ENCODE data around the gene GRAMD2A. TPM values are rescaled to one million over a fixed set of nuclear protein-coding genes. Genes with fewer than 3 reads are reported as not detected.

GRAMD2A gene
- total RNA-seq, 1 donor from 2014 or later, result not detected

DNA sequence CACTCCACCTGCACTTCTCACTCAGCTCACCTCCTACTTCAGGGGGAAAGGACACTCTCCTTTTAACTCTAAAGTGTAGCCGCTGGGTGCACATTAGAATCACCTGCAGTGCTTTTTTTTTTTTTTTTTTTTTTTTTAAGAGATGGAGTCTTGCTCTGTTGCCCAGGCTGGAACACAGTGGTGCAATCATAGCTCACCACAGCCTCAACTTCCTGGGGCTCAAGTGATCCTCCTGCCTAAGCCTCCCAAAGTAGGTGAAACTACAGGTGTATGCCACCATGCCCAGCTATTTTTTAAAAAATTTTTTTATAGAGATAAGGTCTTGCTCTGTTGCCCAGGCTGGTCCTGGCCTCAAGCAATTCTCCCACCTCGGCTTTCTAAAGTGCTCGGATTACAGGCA lies 20.8 kb downstream of the GRAMD2A start:
- peak in 1 of 2 donors; percentile 7 for DNase-seq (ENCODE audit: low spot score in 2 of 2)
- Histone ChIP-seq H3K36me3 (no peaks in the 10 kb centered on the region), H3K27me3 (no peaks in the 10 kb centered on the region), H3K9me3 (no peaks in the 10 kb centered on the region), H3K27ac (no peak overlapping the region), H3K4me1 (peaks cover 9 to 10% of the 10 kb centered on the region in 2 donors), H3K4me3 (no peak overlapping the region)
- TF ChIP-seq, protein P1, sequence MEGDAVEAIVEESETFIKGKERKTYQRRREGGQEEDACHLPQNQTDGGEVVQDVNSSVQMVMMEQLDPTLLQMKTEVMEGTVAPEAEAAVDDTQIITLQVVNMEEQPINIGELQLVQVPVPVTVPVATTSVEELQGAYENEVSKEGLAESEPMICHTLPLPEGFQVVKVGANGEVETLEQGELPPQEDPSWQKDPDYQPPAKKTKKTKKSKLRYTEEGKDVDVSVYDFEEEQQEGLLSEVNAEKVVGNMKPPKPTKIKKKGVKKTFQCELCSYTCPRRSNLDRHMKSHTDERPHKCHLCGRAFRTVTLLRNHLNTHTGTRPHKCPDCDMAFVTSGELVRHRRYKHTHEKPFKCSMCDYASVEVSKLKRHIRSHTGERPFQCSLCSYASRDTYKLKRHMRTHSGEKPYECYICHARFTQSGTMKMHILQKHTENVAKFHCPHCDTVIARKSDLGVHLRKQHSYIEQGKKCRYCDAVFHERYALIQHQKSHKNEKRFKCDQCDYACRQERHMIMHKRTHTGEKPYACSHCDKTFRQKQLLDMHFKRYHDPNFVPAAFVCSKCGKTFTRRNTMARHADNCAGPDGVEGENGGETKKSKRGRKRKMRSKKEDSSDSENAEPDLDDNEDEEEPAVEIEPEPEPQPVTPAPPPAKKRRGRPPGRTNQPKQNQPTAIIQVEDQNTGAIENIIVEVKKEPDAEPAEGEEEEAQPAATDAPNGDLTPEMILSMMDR (IDR thresholded peaks at IDR 0.05), result no peak
- intact Hi-C loops (cut with DNase I), result no loop called here

DNA sequence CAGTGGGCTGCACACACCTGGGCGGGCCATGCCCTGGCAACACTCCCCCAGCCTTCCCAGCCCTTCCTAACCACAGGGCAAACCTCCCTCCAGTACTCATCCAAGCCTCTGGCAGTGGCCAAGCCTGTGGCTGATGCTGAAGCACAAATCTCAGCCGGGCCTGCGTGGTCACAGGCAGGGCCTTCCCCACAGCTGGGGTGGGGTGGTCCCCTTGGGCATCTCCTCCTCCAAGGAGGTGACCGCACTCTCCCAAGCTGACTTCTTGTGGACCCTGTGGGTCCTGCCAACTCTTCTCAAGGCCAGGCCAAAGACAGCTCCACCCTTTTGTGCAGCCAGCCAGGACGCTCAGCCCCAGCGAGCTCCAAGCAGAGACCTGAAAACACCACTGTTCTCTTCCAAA lies 21.4 kb downstream of the GRAMD2A start:
- intact Hi-C loops (cut with DNase I), result no loop called here
- no peaks in the 10 kb centered on the region for H3K36me3 ChIP-seq
- no peaks in the 10 kb centered on the region for H3K9me3 ChIP-seq
- TF ChIP-seq, protein P1 (IDR thresholded peaks at IDR 0.05), result no peak
- H3K4me3 ChIP-seq, result no peak overlapping the region
- H3K27me3 ChIP-seq, result no peaks in the 10 kb centered on the region
- peaks cover 9 to 10% of the 10 kb centered on the region in 2 donors for H3K4me1 ChIP-seq
- H3K27ac ChIP-seq, result peak overlapping the region in 1 of 2 donors; percentile 30
- DNase-seq (ENCODE audit: low spot score in 2 of 2), result no peak

DNA sequence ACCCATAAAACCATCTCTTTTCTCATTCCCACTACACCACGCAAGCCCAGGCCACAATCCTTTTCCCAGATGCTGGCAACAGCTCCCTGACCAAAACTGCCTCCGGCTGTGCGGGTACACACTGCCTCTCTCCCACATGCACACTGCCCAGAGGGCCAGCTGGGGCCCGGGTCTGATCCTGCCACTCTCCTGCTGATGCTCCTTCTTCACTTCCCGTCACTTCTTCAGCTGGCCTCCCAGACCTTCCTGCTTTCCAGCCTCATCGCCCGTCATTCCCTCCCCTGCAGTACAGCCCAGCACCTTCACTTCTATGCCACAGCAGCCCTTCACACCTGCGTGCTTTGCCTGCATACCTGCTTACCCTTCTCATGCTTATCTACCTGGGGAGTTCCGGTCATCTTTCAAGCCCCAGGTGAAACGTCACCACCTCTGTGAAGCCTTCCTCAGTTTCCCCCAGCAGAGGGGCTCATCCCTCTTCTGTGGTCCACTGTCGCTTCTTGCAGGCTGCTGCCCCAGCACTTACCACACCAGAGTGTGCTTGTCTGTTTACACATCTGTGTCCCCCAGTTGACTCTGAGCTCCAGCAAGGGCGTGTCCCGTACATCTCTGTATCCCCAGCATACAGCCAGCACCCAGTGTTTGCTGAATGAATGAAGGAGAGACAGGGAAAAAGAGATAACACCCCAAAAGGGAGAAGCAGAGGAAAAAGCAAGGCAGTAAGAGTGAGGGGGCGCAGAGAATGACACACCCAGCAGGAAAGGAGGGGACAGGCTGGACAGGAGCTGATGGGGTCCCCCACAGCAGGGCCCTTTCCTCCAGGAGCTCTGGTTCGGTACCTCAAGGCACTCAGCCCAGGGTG lies 22.2 kb downstream of the GRAMD2A start:
- peak overlapping the region in 1 of 2 donors; percentile 30 for H3K27ac ChIP-seq

DNA sequence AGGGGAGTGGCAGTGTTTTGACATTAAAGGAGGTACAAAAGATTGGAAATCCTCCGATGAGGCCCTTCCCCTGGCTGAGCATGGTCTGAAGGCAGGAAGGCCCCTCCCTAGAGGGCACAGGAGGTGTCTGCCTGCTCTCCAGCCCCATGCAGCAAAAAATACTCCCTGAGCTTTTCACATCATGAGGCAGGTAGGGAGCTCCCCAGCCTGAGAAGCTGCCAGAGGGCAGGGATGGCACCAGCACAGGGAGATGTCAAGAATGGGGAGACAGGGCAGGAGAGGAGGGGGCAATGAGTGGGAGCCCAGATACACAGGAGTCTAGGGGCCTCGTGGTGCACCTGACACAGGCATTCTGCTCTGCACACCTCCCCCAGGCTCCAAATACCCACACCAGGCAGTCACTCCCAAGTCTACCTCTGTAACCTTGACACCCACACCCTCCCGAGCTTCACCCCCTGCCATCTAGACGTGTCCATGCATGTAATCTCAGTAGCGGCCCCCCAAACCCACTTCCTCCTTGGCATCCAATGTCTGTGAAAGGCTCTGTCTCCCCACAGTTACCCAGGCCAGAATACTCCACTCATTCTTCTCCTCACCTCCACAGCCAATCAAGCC lies 22.9 kb downstream of the GRAMD2A start:
- peak in 1 of 2 donors; percentile 30 for DNase-seq (ENCODE audit: low spot score in 2 of 2)
- H3K36me3 ChIP-seq, result no peaks in the 10 kb centered on the region

More for the DNA sequence above, 22.2 kb downstream of the GRAMD2A start:
- no peak for DNase-seq (ENCODE audit: low spot score in 2 of 2)
- TF ChIP-seq, protein P1 (IDR thresholded peaks at IDR 0.05), result no peak
- H3K9me3 ChIP-seq, result no peaks in the 10 kb centered on the region
- intact Hi-C loops (cut with DNase I), result no loop called here
- H3K4me3 ChIP-seq, result no peak overlapping the region
- no peaks in the 10 kb centered on the region for H3K36me3 ChIP-seq
- H3K4me1 ChIP-seq, result peaks cover 9% of the 10 kb centered on the region in 2 donors
- no peaks in the 10 kb centered on the region for H3K27me3 ChIP-seq

DNA sequence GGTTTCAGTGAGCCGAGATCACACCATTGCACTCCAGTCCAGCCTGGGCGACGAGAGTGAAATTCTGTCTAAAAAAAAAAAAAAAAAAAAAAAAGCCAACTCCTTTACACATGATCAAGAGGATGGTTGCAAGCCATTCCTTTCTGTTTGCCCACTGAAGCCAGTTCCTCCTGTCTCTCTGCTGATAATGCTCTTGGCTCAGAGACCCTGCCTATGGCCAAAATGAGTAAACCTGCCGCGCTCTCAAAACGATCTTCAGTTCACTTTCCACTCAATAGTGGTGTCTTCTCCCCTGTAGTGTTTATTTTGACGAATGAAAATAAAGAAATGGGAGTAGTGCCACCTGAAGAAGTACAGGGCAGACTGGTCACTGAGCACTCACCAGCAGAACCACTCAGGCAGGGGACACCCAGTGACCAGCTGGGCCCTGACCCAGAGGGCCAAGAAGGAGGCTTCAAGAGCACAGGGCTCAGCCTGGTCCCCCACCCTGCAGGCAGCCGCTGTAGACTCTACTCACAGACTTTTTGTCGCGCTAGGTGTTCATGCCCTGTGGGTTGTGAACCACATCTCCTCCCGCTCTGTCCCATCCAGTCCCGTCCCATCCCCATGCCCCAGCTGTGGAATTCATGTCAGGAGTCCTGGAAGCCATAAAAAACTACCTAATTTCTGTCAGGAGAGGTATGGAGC lies 23.6 kb downstream of the GRAMD2A start:
- no peaks in the 10 kb centered on the region for H3K27me3 ChIP-seq
- no peaks in the 10 kb centered on the region for H3K36me3 ChIP-seq
- peak in 1 of 2 donors; percentile 22 for DNase-seq (ENCODE audit: low spot score in 2 of 2)
- TF ChIP-seq, protein P1 (IDR thresholded peaks at IDR 0.05), result no peak
- H3K4me3 ChIP-seq, result no peak overlapping the region
- H3K9me3 ChIP-seq, result no peaks in the 10 kb centered on the region
- H3K4me1 ChIP-seq, result no peaks in the 10 kb centered on the region
- intact Hi-C loops (cut with DNase I), result no loop called here
- no peak overlapping the region for H3K27ac ChIP-seq

More for the DNA sequence above, 22.9 kb downstream of the GRAMD2A start:
- Histone ChIP-seq H3K9me3 (no peaks in the 10 kb centered on the region), H3K27ac (no peak overlapping the region), H3K27me3 (no peaks in the 10 kb centered on the region), H3K4me1 (peaks cover 2 to 3% of the 10 kb centered on the region in 2 donors), H3K4me3 (no peak overlapping the region)
- intact Hi-C loops (cut with DNase I), result no loop called here
- TF ChIP-seq, protein P1 (IDR thresholded peaks at IDR 0.05), result no peak
